Measurements from ENCODE around the gene ELOA.

GRCh38 chr1:23793861-23794731, 50.8 kb downstream of the ELOA start:
- TF ChIP-seq CTCF (conservative IDR thresholded peaks at IDR 0.05; ENCODE audit: low read depth, low read length) (no peak), EZH2 (IDR thresholded peaks at IDR 0.05; ENCODE audit: borderline replicate concordance, low read depth, low read length, poor library complexity, severe bottlenecking) (no peak)

Measured in A673 (cell line).